A549 treated with Hydrocortisone at 1 μM for 4 hours (cell line): ENCODE results near the gene CASTOR2. TPM values are rescaled to one million over a fixed set of nuclear protein-coding genes. Genes with fewer than 3 reads are reported as not detected.

Source experiments
- total RNA-seq: library from RNA; stranded (reverse); fragments of 200-300 nt; extraction: Qiagen RNA extraction; gene quantifications from 5 replicates; pipeline ENCODE4 v1.2.3, GENCODE V29; 2022

The CASTOR2 gene
- 2.8 to 4.4 TPM (median 4.3 TPM) in 5 replicates for total RNA-seq

GRCh38 chr7:74964511-74965119 is at the start of gene CASTOR2:
TSS of gene CASTOR2 (plus strand) at chr7:74964705. CDS start at chr7:74964986, 281 bp downstream.

Other genes with a start within 250 kb of the CASTOR2 start
- 0.12 to 0.22 TPM (median 0.17 TPM) in 5 replicates for gene NCF1, start 190.7 kb upstream of the CASTOR2 start, total RNA-seq
- gene GTF2IRD2, start 113.1 kb upstream of the CASTOR2 start, total RNA-seq, result 4.2 to 8.6 TPM (median 5.1 TPM) in 5 replicates
- gene RCC1L, start 109.1 kb downstream of the CASTOR2 start, total RNA-seq, result 63.1 to 67.5 TPM (median 64.1 TPM) in 5 replicates
- 5.8 to 14.7 TPM (median 13.5 TPM) in 5 replicates for gene GTF2IRD2B, start 127.9 kb downstream of the CASTOR2 start, total RNA-seq